Effector CD8-positive, alpha-beta T cell (primary cell): ENCODE data around the gene ORMDL1.

Experiments used
- DNase-seq: peaks from one replicate; lab custom pipeline; 2025; lab: John Stamatoyannopoulos, UW
- total RNA-seq, 4 experiments: gene quantifications; one replicate each; lab custom pipeline; 2026; lab: John Stamatoyannopoulos, UW

The ORMDL1 gene
- 112 to 141 (median 134) reads per million in 4 experiments for total RNA-seq

- DNase-seq = peak; percentile 90
These were observed at the start of gene ORMDL1, which contains the start of gene PMS1 for GRCh38 chr2:189783927-189784867. Gene ORMDL1, minus strand, starts transcription at chr2:189784339. Its CDS starts 1,744 bp downstream, at chr2:189782595. Gene PMS1, plus strand, starts transcription at chr2:189784450. Its CDS starts 7,360 bp downstream, at chr2:189791810.

GRCh38 chr2:189830510-189830909 is 46.4 kb upstream of the ORMDL1 start:
- no peak for DNase-seq

GRCh38 chr2:189829102-189829833 is 45.1 kb upstream of the ORMDL1 start:
- DNase-seq = no peak

- no peak for DNase-seq
These were observed 41.9 kb upstream of the ORMDL1 start for GRCh38 chr2:189826039-189826438.

GRCh38 chr2:189824694-189825396 is 40.7 kb upstream of the ORMDL1 start:
- DNase-seq = no peak

GRCh38 chr2:189821953-189822748 is 38.0 kb upstream of the ORMDL1 start:
- DNase-seq = no peak

- DNase-seq = no peak
These were observed 35.2 kb upstream of the ORMDL1 start for GRCh38 chr2:189819297-189819704.

GRCh38 chr2:189818249-189819038 is 34.3 kb upstream of the ORMDL1 start:
- DNase-seq = no peak

GRCh38 chr2:189803431-189803830 is 19.3 kb upstream of the ORMDL1 start:
- no peak for DNase-seq

- no peak for DNase-seq
These were observed 18.3 kb upstream of the ORMDL1 start for GRCh38 chr2:189802396-189802912.

GRCh38 chr2:189799531-189799930 is 15.4 kb upstream of the ORMDL1 start:
- peak; percentile 1 for DNase-seq

- no peak for DNase-seq
These were observed 14.8 kb upstream of the ORMDL1 start for GRCh38 chr2:189799030-189799331.

- DNase-seq = no peak
These were observed 14.3 kb upstream of the ORMDL1 start for GRCh38 chr2:189798312-189799029.

GRCh38 chr2:189797902-189798301 is 13.8 kb upstream of the ORMDL1 start:
- no peak for DNase-seq

GRCh38 chr2:189794310-189794709 is 10.2 kb upstream of the ORMDL1 start:
- DNase-seq = no peak

- DNase-seq = no peak
These were observed 7.4 kb upstream of the ORMDL1 start for GRCh38 chr2:189791338-189792042.

- no peak for DNase-seq
These were observed 650 bp downstream of the ORMDL1 start for GRCh38 chr2:189783451-189783926.

- DNase-seq = no peak
These were observed 1.9 kb downstream of the ORMDL1 start for GRCh38 chr2:189782221-189782671.

- no peak for DNase-seq
These were observed 11.9 kb downstream of the ORMDL1 start for GRCh38 chr2:189772212-189772611.
